NCI-H69 (cell line): ENCODE results near the gene CDYL.
A peak's percentile ranks its signal among the peaks of the same experiment; 100 is the strongest.

Experiments
- DNase-seq: peaks from one replicate; lab custom pipeline; 2025; lab: John Stamatoyannopoulos, UW

The CDYL gene

GRCh38 chr6:4776131-4776492 is at the start of gene CDYL:
Gene CDYL (plus strand): TSS chr6:4776404. CDS start chr6:4776784, 380 bp downstream.
- DNase-seq = peak; percentile 97

- DNase-seq = no peak
Observed at GRCh38 chr6:4726645-4727044, 49.6 kb upstream of the CDYL start.

GRCh38 chr6:4727217-4727616 is 49.0 kb upstream of the CDYL start:
- DNase-seq = no peak

GRCh38 chr6:4727671-4728435 is 48.4 kb upstream of the CDYL start:
- peak; percentile 61 for DNase-seq

- DNase-seq = no peak
Observed at GRCh38 chr6:4728436-4728769, 47.8 kb upstream of the CDYL start.

GRCh38 chr6:4728926-4729325 is 47.3 kb upstream of the CDYL start:
- no peak for DNase-seq

GRCh38 chr6:4731996-4732395 is 44.2 kb upstream of the CDYL start:
- DNase-seq = no peak

GRCh38 chr6:4732691-4733315 is 43.4 kb upstream of the CDYL start:
- DNase-seq = peak; percentile 79

- DNase-seq = no peak
Observed at GRCh38 chr6:4736371-4736873, 39.8 kb upstream of the CDYL start.

- DNase-seq = peak; percentile 30
Observed at GRCh38 chr6:4740032-4740431, 36.2 kb upstream of the CDYL start.

- DNase-seq = no peak
Observed at GRCh38 chr6:4743062-4743461, 33.1 kb upstream of the CDYL start.

- no peak for DNase-seq
Observed at GRCh38 chr6:4743926-4744325, 32.3 kb upstream of the CDYL start.

- peak; percentile 76 for DNase-seq
Observed at GRCh38 chr6:4747588-4747987, 28.6 kb upstream of the CDYL start.

- DNase-seq = peak; percentile 94
Observed at GRCh38 chr6:4751823-4752464, 24.3 kb upstream of the CDYL start.

GRCh38 chr6:4756247-4756646 is 20.0 kb upstream of the CDYL start:
- no peak for DNase-seq

GRCh38 chr6:4759997-4760396 is 16.2 kb upstream of the CDYL start:
- DNase-seq = no peak

- no peak for DNase-seq
Observed at GRCh38 chr6:4760773-4761172, 15.4 kb upstream of the CDYL start.

GRCh38 chr6:4762294-4762693 is 13.9 kb upstream of the CDYL start:
- DNase-seq = no peak

GRCh38 chr6:4763921-4764320 is 12.3 kb upstream of the CDYL start:
- no peak for DNase-seq

- DNase-seq = no peak
Observed at GRCh38 chr6:4768815-4769214, 7.4 kb upstream of the CDYL start.

- DNase-seq = no peak
Observed at GRCh38 chr6:4772750-4773149, 3.5 kb upstream of the CDYL start.

- no peak for DNase-seq
Observed at GRCh38 chr6:4773181-4773580, 3.0 kb upstream of the CDYL start.

- DNase-seq = no peak
Observed at GRCh38 chr6:4774296-4774695, 1.9 kb upstream of the CDYL start.
